GM18909 (cell line): Measurements from ENCODE around the gene ATP2C2.
"Not testable (repeated sequence)": the region's sequence is repeated elsewhere in the genome, so short reads cannot be mapped to it uniquely, and the experiment has no call there.

Experiments
- ATAC-seq: cut with Tn5 transposase; IDR thresholded peaks from one replicate; pipeline ENCODE4 v1.9.1; 2021; ENCODE audit warnings: mild to moderate bottlenecking; ENCODE audit not compliant: unreplicated experiment, poor library complexity

Gene ATP2C2

DNA sequence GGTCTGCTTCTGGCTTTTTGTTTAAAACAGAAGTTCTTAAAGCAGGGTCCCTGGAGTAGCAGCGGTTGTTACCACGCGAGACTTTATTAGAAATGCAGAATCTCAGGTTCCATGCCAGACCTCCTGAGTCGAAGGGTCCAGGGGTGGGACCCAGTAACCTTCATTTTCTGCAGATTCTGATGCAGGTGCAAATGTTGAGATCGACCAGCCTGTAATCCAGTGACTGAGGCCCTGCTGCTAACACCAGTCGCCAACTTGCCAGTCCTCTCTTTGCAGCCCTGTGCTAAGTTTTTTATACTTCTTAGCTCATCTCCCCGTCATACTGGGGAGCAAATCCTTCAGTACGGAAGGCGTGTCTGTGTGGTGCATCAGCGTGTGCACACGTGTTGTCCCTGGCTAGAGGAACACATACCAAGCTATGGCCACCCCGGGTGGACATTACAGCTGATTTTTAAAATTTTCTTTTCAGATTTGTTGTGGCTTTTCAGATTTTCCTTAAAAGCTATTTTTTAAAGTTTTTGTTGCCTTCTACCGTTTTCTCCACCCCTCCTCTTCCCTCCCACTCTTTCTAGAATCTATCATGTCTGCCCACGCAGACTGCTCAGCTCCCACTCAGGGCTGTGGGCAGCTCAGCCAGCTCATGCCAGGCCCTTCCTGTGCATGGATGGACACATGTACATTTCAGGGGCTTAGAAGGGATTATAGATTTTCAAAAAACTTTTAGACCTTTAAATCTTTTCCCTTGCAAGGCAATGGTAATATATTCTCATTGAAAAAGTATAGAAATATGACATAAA is 78.5 kb downstream of the ATP2C2 start:
- no peak for ATAC-seq

- no peak for ATAC-seq
Observed at GRCh38 chr16:84448444-84448843, 80.1 kb downstream of the ATP2C2 start.

DNA sequence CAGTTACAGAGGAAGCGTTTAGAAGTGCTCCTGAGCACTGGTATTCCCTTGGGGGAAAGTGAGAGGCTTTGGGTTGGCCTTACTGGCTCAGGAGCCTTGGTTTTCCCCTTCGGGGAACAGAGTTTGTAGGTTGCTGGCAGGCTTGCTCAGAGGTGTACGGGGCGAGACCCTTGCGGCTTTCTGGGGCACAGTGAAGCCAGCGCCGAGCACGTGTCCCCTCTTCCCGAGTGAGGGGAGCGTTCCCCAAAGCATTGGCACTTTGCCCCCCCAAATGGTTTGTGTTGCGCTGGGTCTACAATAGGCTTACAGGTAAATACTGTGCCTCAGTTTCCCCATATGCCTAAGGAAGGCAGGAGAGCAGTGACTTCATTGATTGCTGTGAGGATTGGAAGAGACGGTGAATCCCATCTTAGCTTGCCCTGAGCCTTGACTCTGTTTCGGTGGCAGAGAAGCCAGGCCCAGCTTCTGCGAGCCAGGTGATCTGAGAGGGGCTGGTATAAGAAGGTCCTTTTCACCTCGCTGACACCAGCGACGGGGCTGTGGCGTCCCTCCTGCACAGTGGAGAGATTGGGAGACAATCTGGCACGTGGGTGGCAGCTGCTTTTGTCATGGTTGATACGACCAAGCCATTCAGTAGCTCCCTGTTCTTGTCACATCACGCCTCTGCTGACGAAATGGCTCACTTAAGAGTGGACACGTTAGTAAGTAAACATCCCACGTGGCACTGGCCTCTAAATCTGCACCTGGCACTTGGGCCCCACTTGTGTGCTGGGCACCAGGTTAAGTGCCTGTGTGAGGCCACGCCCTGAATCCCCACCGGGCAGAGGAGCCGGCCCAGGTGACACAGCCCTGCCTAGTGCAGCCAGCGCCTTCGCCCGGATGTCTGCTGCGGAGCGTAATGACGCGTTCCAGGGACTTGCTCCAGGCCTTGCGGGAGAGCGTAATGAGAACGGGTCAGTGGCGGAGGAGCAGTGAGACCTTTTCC is 81.1 kb downstream of the ATP2C2 start:
- no peak for ATAC-seq

DNA sequence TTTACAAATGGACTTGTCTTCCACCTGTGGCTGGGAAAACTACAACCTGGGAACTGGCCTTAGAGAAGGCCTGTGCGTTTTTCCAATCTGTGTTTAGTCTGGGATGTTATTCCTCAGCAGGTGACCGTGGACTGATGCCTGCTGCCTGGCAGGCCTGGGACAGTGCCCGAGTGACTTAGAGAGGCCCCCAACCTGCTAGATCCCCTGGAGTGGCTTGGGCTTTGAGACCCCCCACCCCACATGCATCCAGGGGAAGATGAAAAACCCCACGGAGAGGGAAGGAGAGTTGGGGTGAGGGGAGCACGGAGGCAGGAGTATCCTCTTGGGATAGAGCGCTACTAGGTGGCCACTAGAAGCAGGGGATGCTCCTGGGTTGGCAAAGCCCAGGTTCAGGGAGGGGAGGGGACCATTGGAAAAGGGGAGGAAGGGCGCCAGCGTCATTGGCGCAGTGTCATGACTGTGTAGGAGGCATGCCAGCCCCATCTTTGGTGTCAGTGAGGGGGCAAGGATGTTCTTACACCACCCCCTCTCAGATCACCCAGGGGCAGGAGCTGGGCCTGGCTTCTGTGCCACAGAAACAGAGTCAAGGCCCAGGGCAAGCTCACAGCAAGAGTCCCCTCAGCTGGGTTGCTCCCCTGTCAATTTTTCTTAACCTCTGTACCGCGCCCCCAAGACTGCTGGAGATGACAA is 82.0 kb downstream of the ATP2C2 start:
- no peak for ATAC-seq

GRCh38 chr16:84451010-84451676 is 82.8 kb downstream of the ATP2C2 start:
- ATAC-seq, result not testable (repeated sequence)

GRCh38 chr16:84451781-84452180 is 83.4 kb downstream of the ATP2C2 start:
- ATAC-seq, result no peak

DNA sequence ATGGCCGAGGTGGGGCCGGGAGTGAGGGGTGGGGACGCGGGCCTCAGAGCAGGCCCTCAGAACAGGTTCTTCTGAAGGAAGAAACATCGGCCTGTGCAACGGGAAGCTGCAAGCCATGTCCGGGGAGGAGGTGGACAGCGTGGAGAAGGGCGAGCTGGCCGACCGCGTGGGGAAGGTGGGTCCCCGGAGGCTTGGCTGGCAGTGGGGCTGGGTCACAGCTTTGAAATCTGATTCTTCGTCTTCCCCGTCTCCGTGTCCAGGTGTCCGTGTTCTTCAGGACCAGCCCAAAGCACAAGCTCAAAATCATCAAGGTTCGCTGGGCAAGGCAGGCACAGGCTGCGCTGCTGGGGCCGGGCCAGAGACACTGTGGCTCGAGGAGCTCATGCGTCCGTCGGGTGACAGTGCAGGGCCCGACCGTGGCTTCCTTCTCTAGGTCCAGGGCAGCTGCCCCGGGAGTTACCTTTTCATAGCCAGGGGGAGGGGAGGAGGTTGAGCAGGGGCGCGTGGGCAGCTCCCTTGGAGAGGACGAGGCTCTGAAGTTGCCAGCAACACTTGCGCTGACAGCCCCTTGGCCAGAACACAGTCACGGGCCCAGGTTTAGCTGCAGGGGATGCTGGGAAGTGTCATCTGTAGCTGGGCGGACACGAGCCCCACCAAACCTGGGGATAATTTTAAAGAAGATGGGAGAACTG is 84.9 kb downstream of the ATP2C2 start:
- ATAC-seq, result no peak

DNA sequence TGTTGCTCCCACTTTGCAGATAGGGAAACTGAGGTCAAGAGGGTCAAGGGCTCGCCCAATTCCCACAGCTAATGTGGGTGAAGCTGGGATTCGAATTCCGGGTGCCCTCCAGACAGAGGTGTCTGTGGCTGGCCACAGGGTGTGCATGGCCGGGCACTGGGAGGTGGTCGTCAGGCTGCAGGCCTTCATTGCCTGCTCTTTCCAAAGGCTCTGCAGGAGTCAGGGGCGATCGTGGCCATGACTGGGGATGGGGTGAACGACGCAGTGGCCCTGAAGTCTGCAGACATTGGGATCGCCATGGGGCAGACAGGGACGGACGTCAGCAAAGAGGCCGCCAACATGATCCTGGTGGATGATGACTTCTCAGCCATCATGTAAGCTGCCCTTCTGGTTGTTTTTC is 86.3 kb downstream of the ATP2C2 start:
- no peak for ATAC-seq

DNA sequence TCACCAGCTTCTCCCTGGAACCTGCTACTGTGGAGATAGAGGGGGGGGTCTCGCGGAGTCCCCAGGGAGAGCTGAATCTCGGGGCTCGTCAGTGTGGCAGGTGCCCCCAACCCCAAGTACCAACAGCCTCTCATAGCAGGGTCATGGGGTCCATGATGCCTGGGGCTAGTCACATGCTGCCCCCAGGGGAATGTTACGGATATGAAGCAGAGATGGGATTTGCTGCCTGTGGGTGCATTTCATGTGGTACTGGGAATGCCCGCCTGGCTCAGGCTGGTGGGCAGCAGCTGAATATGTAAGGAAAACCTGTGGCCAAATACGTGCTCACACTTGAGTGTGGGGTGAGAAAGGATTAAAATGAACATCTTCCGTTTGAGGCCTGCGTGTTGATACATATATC is 86.7 kb downstream of the ATP2C2 start:
- no peak for ATAC-seq

- ATAC-seq, result no peak
Observed at GRCh38 chr16:84458606-84459532, 90.5 kb downstream of the ATP2C2 start.

DNA sequence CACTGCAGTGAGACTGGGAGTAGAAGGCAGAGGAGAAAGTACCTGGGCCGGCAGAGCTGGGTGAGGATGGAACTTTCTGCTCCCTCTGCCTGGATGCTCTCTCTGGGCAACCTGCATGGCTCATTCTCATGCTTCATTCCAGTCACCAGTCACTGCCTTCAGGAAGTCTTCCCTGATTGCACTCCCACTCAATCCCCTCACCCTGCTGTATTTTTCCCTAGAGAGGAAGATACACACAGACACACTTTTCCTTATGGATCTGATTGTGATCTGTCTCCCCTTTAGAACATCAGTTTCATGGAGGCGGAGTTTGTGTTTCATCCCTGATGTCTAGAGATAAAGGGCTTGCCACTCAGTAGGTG is 91.2 kb downstream of the ATP2C2 start:
- no peak for ATAC-seq

DNA sequence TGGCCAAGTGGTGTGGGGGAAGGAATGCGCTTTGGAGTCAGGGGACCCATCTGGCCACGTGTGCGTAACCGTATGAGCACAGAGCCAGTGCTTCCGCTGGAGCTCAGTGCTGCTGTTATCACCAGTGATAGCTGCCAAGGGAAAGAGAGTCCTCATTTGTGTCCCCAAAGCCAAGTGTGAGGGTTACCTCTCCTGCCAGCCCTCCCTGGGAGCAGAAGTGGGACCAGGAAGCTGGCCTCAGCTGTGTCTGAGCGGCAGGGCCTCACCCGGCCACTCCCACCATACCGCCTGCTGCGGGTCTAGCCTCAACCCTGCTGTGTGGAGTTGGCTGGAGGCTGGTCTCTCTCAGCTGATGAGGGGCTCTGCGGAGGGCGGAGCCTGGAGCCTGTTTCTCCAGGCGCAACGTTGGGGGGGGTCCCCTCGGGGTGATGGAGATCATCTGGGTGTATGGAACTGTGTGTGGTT is 91.6 kb downstream of the ATP2C2 start:
- ATAC-seq, result no peak

GRCh38 chr16:84460406-84461028 is 92.2 kb downstream of the ATP2C2 start:
- no peak for ATAC-seq

GRCh38 chr16:84461029-84461412 is 92.7 kb downstream of the ATP2C2 start:
- no peak for ATAC-seq

- no peak for ATAC-seq
Observed at GRCh38 chr16:84461413-84462295, 93.3 kb downstream of the ATP2C2 start.

DNA sequence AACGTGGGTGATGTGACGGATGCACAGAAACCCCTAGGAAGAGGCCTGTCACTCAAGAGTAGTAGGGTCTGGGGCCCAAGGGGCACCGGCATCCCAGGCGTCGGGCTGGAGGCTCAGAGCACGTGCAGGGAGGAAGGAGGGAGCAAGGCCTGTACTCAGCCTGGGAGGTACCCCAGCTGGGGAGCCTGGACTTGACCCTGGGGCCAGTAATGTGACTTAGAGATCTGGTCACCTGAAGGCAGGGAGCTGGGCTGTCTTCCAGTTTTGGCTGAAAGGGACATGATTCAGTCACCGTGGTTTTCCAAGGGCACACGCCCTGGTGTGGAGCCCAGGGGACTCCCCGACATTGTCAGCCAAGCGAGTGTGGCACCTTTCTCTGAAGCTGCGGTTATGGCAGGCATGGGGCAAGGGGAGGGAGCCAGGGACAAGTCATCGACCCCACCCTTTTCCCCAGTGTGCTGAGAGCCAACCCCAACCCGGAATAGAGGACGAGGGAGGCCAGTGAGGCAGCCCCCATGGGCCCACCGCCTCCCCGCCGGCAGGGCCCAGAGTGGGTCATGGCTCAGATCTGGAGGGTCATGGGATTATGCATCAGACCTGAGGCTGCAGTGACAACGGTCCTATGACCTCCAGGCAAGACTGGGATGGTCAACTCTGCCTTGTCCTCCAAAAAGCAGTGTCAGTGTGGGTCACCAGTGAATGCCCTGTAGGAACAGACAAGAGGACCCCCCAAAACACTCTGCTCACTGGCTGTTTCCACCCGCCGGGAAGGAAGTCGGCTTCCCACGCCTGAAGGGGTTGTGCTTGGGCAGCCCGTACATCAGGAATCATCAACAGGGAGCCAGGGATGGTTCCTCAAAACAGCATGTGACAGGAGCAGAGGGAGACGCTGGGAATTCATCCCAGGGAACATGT is 94.2 kb downstream of the ATP2C2 start:
- ATAC-seq, result no peak
